ENCODE data around the gene CNNM2.

- TF ChIP-seq EZH2 (IDR thresholded peaks at IDR 0.05; ENCODE audit: insufficient read depth, poor library complexity, severe bottlenecking) (no peak), EZH2phosphoT487 (IDR thresholded peaks at IDR 0.05; ENCODE audit: insufficient read depth, low read depth) (no peak)
Observed at GRCh38 chr10:103086799-103087198, 168.7 kb downstream of the CNNM2 start.
